HepG2 (cell line): ENCODE data around the gene CSNK1E. TPM values are rescaled to one million over a fixed set of nuclear protein-coding genes. Genes with fewer than 3 reads are reported as not detected.

Experiments used
- ADNP ChIP-seq: sonication (generic); formaldehyde crosslinking; IDR thresholded peaks from 2 replicates; pipeline ENCODE4 v1.4.0; 2020; ENCODE audit warnings: missing genetic modification reagents
- ARHGAP35 ChIP-seq: sonication (generic); formaldehyde crosslinking; IDR thresholded peaks from 2 replicates; pipeline ENCODE4 v1.9.0; 2022; ENCODE audit warnings: mild to moderate bottlenecking, inconsistent platforms, moderate library complexity, missing genetic modification reagents, borderline replicate concordance
- ATM ChIP-seq: fragments of 450-650 bp; IDR thresholded peaks from 2 replicates; pipeline ENCODE4 v1.7.1; 2017; ENCODE audit warnings: mild to moderate bottlenecking, borderline replicate concordance
- CBX1 ChIP-seq: IDR thresholded peaks from one replicate; pipeline ENCODE4 v1.6.1; 2016; ENCODE audit warnings: antibody characterized with exemption, low read depth
- CBX2 ChIP-seq, 2 experiments: fragments of 200-600 bp in 1 of 2; sonication (generic); formaldehyde crosslinking in 1 of 2; IDR thresholded peaks; 2 replicates each; pipeline versions ENCODE4 v1.7.0 to v1.8.1; 2018 to 2022; ENCODE audit warnings: low read depth in 2 of 2, low read length in 1 of 2, mild to moderate bottlenecking in 1 of 2, missing genetic modification reagents in 1 of 2
- ELF1 ChIP-seq: sonication (generic); formaldehyde crosslinking; IDR thresholded peaks from 2 replicates; pipeline ENCODE4 v1.4.0; 2020; ENCODE audit warnings: missing genetic modification reagents
- FOXC1 ChIP-seq: sonication (generic); formaldehyde crosslinking; IDR thresholded peaks from 2 replicates; pipeline ENCODE4 v1.8.0; 2022; ENCODE audit warnings: mild to moderate bottlenecking, missing genetic modification reagents, borderline replicate concordance
- KMT2A ChIP-seq: sonication (generic); formaldehyde crosslinking; IDR thresholded peaks from 2 replicates; pipeline ENCODE4 v1.4.0; 2020; ENCODE audit warnings: missing genetic modification reagents
- SP1 ChIP-seq, 2 experiments: fragments of 450-650 bp in 1 of 2; sonication (generic) in 1 of 2; formaldehyde crosslinking in 1 of 2; IDR thresholded peaks; 2 replicates each; pipeline versions ENCODE4 v1.4.0 to v1.6.1; 2016 to 2020; ENCODE audit warnings: missing genetic modification reagents in 1 of 2
- ZNF124 ChIP-seq: sonication (generic); formaldehyde crosslinking; IDR thresholded peaks from 2 replicates; pipeline ENCODE4 v1.4.0; 2020; ENCODE audit warnings: missing genetic modification reagents
- ZNF160 ChIP-seq: sonication (generic); formaldehyde crosslinking; IDR thresholded peaks from 2 replicates; pipeline ENCODE4 v1.8.0; 2022; ENCODE audit warnings: mild to moderate bottlenecking, inconsistent platforms, missing genetic modification reagents
- ZNF225 ChIP-seq: sonication (generic); formaldehyde crosslinking; IDR thresholded peaks from 2 replicates; pipeline ENCODE4 v1.4.0; 2020; ENCODE audit warnings: mild to moderate bottlenecking, missing genetic modification reagents
- ZNF251 ChIP-seq: sonication (generic); formaldehyde crosslinking; IDR thresholded peaks from 2 replicates; pipeline ENCODE4 v1.9.0; 2021; ENCODE audit warnings: mild to moderate bottlenecking, missing genetic modification reagents
- ZNF263 ChIP-seq: sonication (generic); formaldehyde crosslinking; IDR thresholded peaks from 2 replicates; pipeline ENCODE4 v1.4.0; 2020; ENCODE audit warnings: missing genetic modification reagents
- ZNF44 ChIP-seq: sonication (generic); formaldehyde crosslinking; IDR thresholded peaks from 2 replicates; pipeline ENCODE4 v1.5.1; 2020; ENCODE audit warnings: mild to moderate bottlenecking, missing genetic modification reagents
- ZNF547 ChIP-seq: sonication (generic); formaldehyde crosslinking; IDR thresholded peaks from 2 replicates; pipeline ENCODE4 v1.5.1; 2020; ENCODE audit warnings: mild to moderate bottlenecking, missing genetic modification reagents
- ZNF724P ChIP-seq: sonication (generic); formaldehyde crosslinking; IDR thresholded peaks from 2 replicates; pipeline ENCODE4 v1.8.0; 2022; ENCODE audit warnings: missing genetic modification reagents, borderline replicate concordance
- ZNF761 ChIP-seq: sonication (generic); formaldehyde crosslinking; conservative IDR thresholded peaks from 2 replicates; pipeline ENCODE4 v1.4.0; 2020; ENCODE audit warnings: mild to moderate bottlenecking, missing genetic modification reagents
- polyA plus RNA-seq, 8 experiments: library from polyadenylated mRNA; depleted of rRNA in 3 of 8; stranded (reverse) in 7 of 8; unstranded in 1 of 8; fragments of >200 nt; fragmentation: Illumina TruSeq in 4 of 8; extraction: Trizol in 4 of 8; gene quantifications; 2 replicates each; pipeline versions ENCODE4 v1.2.1 to v1.2.3, GENCODE V29; 2011 to 2016; ENCODE audit warnings: low read depth in 4 of 8, missing spikeins in 1 of 8, mixed read lengths in 1 of 8; ENCODE audit not compliant: insufficient read depth in 1 of 8
- total RNA-seq, 5 experiments: library from RNA; depleted of rRNA; stranded (reverse); fragments of >200 nt; fragmentation: Illumina TruSeq; extraction: Trizol; gene quantifications; 2 replicates each; pipeline ENCODE4 v1.2.3, GENCODE V29; 2016; ENCODE audit warnings: low read depth in 1 of 5
- TF ChIP-seq, protein P1 (sequence below): sonication (generic); formaldehyde crosslinking; IDR thresholded peaks from 2 replicates; pipeline ENCODE4 v1.5.1; 2020; ENCODE audit warnings: missing genetic modification reagents, mild to moderate bottlenecking, borderline replicate concordance
- TF ChIP-seq, protein P2 (sequence below): sonication (generic); formaldehyde crosslinking; IDR thresholded peaks from 2 replicates; pipeline ENCODE4 v1.8.1; 2023; ENCODE audit warnings: mild to moderate bottlenecking, inconsistent platforms, moderate library complexity, missing genetic modification reagents, borderline replicate concordance
- TF ChIP-seq, protein P3 (sequence below): sonication (generic); formaldehyde crosslinking; IDR thresholded peaks from 2 replicates; pipeline ENCODE4 v1.9.0; 2021; ENCODE audit warnings: missing genetic modification reagents, mild to moderate bottlenecking, borderline replicate concordance
- TF ChIP-seq, protein P4 (sequence below): sonication (generic); IDR thresholded peaks from 2 replicates; pipeline ENCODE4 v1.6.1; 2016; ENCODE audit warnings: low read depth, borderline replicate concordance
- TF ChIP-seq, protein P5 (sequence below): IDR thresholded peaks from 2 replicates; pipeline ENCODE4 v1.6.1; 2012; ENCODE audit warnings: low read depth, low read length, improper control_type of control experiment

Gene CSNK1E
- total and polyA plus RNA-seq, 2 of the 13 experiments (the other 11 are each of a cell fraction or from before 2014, with no cell fraction given): 34.7 to 129 TPM

DNA sequence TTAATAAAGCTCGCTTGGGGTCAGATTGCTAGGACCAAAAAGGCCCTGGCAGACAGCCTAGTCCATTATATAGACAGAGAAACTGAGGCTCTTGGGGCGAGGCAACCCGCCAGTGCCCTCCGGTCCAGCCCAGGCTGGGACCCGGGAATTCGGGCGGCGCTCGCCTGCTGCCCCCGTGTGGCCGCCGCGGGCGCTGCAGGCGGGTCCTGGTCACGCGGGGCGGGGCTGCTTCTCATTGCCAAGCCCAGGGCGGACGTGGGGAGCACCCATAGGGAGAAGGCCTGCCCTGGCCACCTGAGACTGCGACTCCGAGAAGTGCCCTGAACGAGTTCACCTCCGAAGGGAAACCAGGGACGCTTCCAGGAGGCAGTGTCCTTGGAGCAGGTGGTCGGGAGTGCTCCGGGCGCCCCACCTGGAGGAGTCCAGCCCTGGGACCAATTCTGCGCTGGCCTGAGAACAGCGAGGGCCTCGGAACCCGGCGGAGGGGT lies 36.0 kb upstream of the CSNK1E start (continued):
- TF ChIP-seq, protein P1, sequence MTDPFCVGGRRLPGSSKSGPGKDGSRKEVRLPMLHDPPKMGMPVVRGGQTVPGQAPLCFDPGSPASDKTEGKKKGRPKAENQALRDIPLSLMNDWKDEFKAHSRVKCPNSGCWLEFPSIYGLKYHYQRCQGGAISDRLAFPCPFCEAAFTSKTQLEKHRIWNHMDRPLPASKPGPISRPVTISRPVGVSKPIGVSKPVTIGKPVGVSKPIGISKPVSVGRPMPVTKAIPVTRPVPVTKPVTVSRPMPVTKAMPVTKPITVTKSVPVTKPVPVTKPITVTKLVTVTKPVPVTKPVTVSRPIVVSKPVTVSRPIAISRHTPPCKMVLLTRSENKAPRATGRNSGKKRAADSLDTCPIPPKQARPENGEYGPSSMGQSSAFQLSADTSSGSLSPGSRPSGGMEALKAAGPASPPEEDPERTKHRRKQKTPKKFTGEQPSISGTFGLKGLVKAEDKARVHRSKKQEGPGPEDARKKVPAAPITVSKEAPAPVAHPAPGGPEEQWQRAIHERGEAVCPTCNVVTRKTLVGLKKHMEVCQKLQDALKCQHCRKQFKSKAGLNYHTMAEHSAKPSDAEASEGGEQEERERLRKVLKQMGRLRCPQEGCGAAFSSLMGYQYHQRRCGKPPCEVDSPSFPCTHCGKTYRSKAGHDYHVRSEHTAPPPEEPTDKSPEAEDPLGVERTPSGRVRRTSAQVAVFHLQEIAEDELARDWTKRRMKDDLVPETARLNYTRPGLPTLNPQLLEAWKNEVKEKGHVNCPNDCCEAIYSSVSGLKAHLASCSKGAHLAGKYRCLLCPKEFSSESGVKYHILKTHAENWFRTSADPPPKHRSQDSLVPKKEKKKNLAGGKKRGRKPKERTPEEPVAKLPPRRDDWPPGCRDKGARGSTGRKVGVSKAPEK (CRISPR knock-in tag): no peak
- TF ChIP-seq ZNF124 (CRISPR knock-in tag): no peak
- TF ChIP-seq SP1 (IDR thresholded peaks at IDR 0.05): no peak
- TF ChIP-seq SP1 (CRISPR knock-in tag; IDR thresholded peaks at IDR 0.05): no peak
- TF ChIP-seq ZNF160 (CRISPR knock-in tag): no peak
- TF ChIP-seq ELF1 (CRISPR knock-in tag): no peak
- TF ChIP-seq, protein P2, sequence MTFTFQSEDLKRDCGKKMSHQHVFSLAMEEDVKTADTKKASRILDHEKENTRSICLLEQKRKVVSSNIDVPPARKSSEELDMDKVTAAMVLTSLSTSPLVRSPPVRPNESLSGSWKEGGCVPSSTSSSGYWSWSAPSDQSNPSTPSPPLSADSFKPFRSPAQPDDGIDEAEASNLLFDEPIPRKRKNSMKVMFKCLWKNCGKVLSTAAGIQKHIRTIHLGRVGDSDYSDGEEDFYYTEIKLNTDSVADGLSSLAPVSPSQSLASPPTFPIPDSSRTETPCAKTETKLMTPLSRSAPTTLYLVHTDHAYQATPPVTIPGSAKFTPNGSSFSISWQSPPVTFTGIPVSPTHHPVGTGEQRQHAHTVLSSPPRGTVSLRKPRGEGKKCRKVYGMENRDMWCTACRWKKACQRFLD (CRISPR knock-in tag): 0 out of 2 replicates have a peak, but pooled peaks have one; percentile 31
- TF ChIP-seq ZNF263 (CRISPR knock-in tag): peak; percentile 93
- TF ChIP-seq, protein P3, sequence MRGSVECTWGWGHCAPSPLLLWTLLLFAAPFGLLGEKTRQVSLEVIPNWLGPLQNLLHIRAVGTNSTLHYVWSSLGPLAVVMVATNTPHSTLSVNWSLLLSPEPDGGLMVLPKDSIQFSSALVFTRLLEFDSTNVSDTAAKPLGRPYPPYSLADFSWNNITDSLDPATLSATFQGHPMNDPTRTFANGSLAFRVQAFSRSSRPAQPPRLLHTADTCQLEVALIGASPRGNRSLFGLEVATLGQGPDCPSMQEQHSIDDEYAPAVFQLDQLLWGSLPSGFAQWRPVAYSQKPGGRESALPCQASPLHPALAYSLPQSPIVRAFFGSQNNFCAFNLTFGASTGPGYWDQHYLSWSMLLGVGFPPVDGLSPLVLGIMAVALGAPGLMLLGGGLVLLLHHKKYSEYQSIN (CRISPR knock-in tag): no peak
- no peak for TF ChIP-seq ZNF44 (CRISPR knock-in tag)
- TF ChIP-seq ZNF761 (CRISPR knock-in tag): no peak
- TF ChIP-seq, protein P4, sequence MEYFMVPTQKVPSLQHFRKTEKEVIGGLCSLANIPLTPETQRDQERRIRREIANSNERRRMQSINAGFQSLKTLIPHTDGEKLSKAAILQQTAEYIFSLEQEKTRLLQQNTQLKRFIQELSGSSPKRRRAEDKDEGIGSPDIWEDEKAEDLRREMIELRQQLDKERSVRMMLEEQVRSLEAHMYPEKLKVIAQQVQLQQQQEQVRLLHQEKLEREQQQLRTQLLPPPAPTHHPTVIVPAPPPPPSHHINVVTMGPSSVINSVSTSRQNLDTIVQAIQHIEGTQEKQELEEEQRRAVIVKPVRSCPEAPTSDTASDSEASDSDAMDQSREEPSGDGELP: no peak
- TF ChIP-seq KMT2A (CRISPR knock-in tag): no peak
- TF ChIP-seq ATM: no peak
- TF ChIP-seq ZNF251 (CRISPR knock-in tag): no peak
- TF ChIP-seq ARHGAP35 (CRISPR knock-in tag): no peak
- TF ChIP-seq FOXC1 (CRISPR knock-in tag): no peak
- no peak for TF ChIP-seq CBX2 (IDR thresholded peaks at IDR 0.05; ENCODE audit: low read depth, low read length)
- TF ChIP-seq CBX2 (CRISPR knock-in tag; IDR thresholded peaks at IDR 0.05; ENCODE audit: low read depth): no peak
- TF ChIP-seq, protein P5, sequence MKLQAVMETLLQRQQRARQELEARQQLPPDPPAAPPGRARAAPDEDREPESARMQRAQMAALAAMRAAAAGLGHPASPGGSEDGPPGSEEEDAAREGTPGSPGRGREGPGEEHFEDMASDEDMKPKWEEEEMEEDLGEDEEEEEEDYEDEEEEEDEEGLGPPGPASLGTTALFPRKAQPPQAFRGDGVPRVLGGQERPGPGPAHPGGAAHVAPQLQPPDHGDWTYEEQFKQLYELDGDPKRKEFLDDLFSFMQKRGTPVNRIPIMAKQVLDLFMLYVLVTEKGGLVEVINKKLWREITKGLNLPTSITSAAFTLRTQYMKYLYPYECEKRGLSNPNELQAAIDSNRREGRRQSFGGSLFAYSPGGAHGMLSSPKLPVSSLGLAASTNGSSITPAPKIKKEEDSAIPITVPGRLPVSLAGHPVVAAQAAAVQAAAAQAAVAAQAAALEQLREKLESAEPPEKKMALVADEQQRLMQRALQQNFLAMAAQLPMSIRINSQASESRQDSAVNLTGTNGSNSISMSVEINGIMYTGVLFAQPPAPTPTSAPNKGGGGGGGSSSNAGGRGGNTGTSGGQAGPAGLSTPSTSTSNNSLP: no peak
- TF ChIP-seq ZNF724P (CRISPR knock-in tag): no peak
- TF ChIP-seq ADNP: no peak
- no peak for TF ChIP-seq CBX1
- TF ChIP-seq ZNF225 (CRISPR knock-in tag): no peak
- TF ChIP-seq ZNF547: no peak; the same call in 1 of the 2 replicates
